ENCODE results near the gene ADRA1B. TPM values are rescaled to one million over a fixed set of nuclear protein-coding genes. Genes with fewer than 3 reads are reported as not detected.

The ADRA1B gene
- total RNA-seq, 2 experiments from 2014 or later: not detected

- H3K36me3 Mint-ChIP-seq (ENCODE audit: low read depth): peaks cover 46% of the 10 kb centered on the region
- peaks cover 18% of the 10 kb centered on the region for H3K36me3 ChIP-seq (ENCODE audit: insufficient read depth, low read length)
- peaks cover 42% of the 10 kb centered on the region for H3K4me1 Mint-ChIP-seq (ENCODE audit: low read depth)
- H3K4me3 ChIP-seq (ENCODE audit: low read length): no peak overlapping the region
- no peaks in the 10 kb centered on the region for H3K9me3 Mint-ChIP-seq
- ATAC-seq (ENCODE audit: poor library complexity) (peak; percentile 94), DNase-seq (peak in 13 of 14 experiments; percentile 4 to 83 (median 37))
- H3K27ac ChIP-seq (ENCODE audit: low read depth in 1 of 2, low read length in 2 of 2): no peak overlapping the region
- H3K27ac Mint-ChIP-seq: peak overlapping the region; percentile 35
- H3K27me3 ChIP-seq (ENCODE audit: control insufficient read depth in 1 of 2, insufficient read depth in 2 of 2, low read length in 2 of 2): no peaks in the 10 kb centered on the region
- H3K27me3 Mint-ChIP-seq: no peaks in the 10 kb centered on the region
- H3K4me3 Mint-ChIP-seq: no peak overlapping the region
- ChIA-PET POLR2A (interaction anchor here (1.3 to 2.6 kb wide), 3 partner anchors 13 to 815 kb away, joined by 3 to 17 read pairs (median 5); partner anchors contain the start of gene TTC1), CTCF (interaction anchor here (0.6 to 1.8 kb wide), 23 partner anchors 8 to 735 kb away, joined by 3 to 29 read pairs (median 4); partner anchors contain the start of gene TTC1)
- intact Hi-C loops (cut with DNase I, micrococcal nuclease): loop anchor here (1.0 to 5.0 kb wide), 3 partner anchors 323 to 370 kb away; no protein-coding TSS in a partner anchor
- TF ChIP-seq CTCF (IDR thresholded peaks at IDR 0.05): peak; percentile 88
- H3K4me1 ChIP-seq (ENCODE audit: insufficient read depth, low read length): peaks cover 10% of the 10 kb centered on the region
- H3K9me3 ChIP-seq (ENCODE audit: control insufficient read depth in 1 of 2, insufficient read depth in 1 of 2, low read length in 2 of 2): no peaks in the 10 kb centered on the region
Observed at GRCh38 chr5:160021831-160022446, 105.7 kb downstream of the ADRA1B start.

Other genes starting within 250 kb of the ADRA1B start
- 10 to 100 TPM; 15.9 to 16.3 TPM for gene TTC1, start 92.7 kb downstream of the ADRA1B start, total RNA-seq
- gene PWWP2A, start 203.0 kb downstream of the ADRA1B start, total RNA-seq: 10 to 100 TPM; 18.2 to 23.2 TPM